Neural cell (in vitro differentiated cells): ENCODE measurements around the gene TMEM132A. TPM values are rescaled to one million over a fixed set of nuclear protein-coding genes. Genes with fewer than 3 reads are reported as not detected.

Experiments
- H2AFZ ChIP-seq: fragments of 200-600, 300-800 bp; sonication (generic), shearing (Covaris generic); 2 replicates; pipeline ENCODE4 v1.6.0; 2014; ENCODE audit warnings: low read depth, mild to moderate bottlenecking, antibody characterized with exemption, low read length, moderate library complexity
- H3F3A ChIP-seq: fragments of 200-600 bp; shearing (Covaris generic); 2 replicates; pipeline ENCODE4 v1.6.1; 2016; ENCODE audit warnings: mild to moderate bottlenecking, moderate library complexity, mixed read lengths, antibody characterized with exemption, low read length; ENCODE audit not compliant: insufficient read depth, poor library complexity, severe bottlenecking
- H3K27ac ChIP-seq: fragments of 200-600, 300-800 bp; sonication (generic), shearing (Covaris generic); 2 replicates; pipeline ENCODE4 v1.5.1; 2014; ENCODE audit warnings: mild to moderate bottlenecking, low read length, moderate library complexity
- H3K27me3 ChIP-seq: fragments of 300-800, 200-600 bp; sonication (generic), shearing (Covaris generic); 2 replicates; pipeline ENCODE4 v1.6.0; 2014; ENCODE audit warnings: mild to moderate bottlenecking, low read depth, low read length, moderate library complexity; ENCODE audit not compliant: insufficient read depth
- H3K36me3 ChIP-seq: fragments of 300-800, 200-600 bp; sonication (generic), shearing (Covaris generic); 2 replicates; pipeline ENCODE4 v1.5.1; 2014; ENCODE audit warnings: mild to moderate bottlenecking, antibody characterized with exemption, low read length, moderate library complexity; ENCODE audit not compliant: insufficient read depth
- H3K4me2 ChIP-seq: fragments of 300-800, 200-600 bp; sonication (generic), shearing (Covaris generic); 2 replicates; pipeline ENCODE4 v1.6.0; 2014; ENCODE audit warnings: mild to moderate bottlenecking, low read length
- H3K4me3 ChIP-seq: fragments of 300-800, 200-600 bp; sonication (generic), shearing (Covaris generic); 2 replicates; pipeline ENCODE4 v1.5.1; 2014; ENCODE audit warnings: mild to moderate bottlenecking, low read length, moderate library complexity
- H3K79me2 ChIP-seq: fragments of 200-600 bp; shearing (Covaris generic); replicated peaks from 2 replicates; pipeline ENCODE4 v1.6.0; 2014; ENCODE audit warnings: mild to moderate bottlenecking, low read length, moderate library complexity; ENCODE audit not compliant: insufficient read depth
- H3K9ac ChIP-seq: fragments of 300-800, 200-600 bp; sonication (generic), shearing (Covaris generic); 2 replicates; pipeline ENCODE4 v1.6.1; 2016; ENCODE audit warnings: mild to moderate bottlenecking, low read length, mixed read lengths
- H3K9me2 ChIP-seq: fragments of 200-600 bp; shearing (Covaris generic); 2 replicates; pipeline ENCODE4 v1.6.1; 2016; ENCODE audit warnings: mild to moderate bottlenecking, low read length, mixed read lengths; ENCODE audit not compliant: insufficient read depth
- H3K9me3 ChIP-seq: fragments of 200-600, 300-800 bp; sonication (generic), shearing (Covaris generic); 2 replicates; pipeline ENCODE4 v1.6.1; 2016; ENCODE audit warnings: mild to moderate bottlenecking, mixed run types, low read length, moderate library complexity, mixed read lengths
- H4K20me1 ChIP-seq: fragments of 200-600 bp; shearing (Covaris generic); 2 replicates; pipeline ENCODE4 v1.6.1; 2016; ENCODE audit warnings: mild to moderate bottlenecking, mixed run types; ENCODE audit not compliant: insufficient read depth
- CTCF ChIP-seq: fragments of 450-650 bp; IDR thresholded peaks from 2 replicates; pipeline ENCODE4 v1.5.1; 2014; ENCODE audit warnings: antibody characterized with exemption, mild to moderate bottlenecking, moderate library complexity; ENCODE audit not compliant: poor library complexity, severe bottlenecking
- EP300 ChIP-seq: fragments of 450-650 bp; conservative IDR thresholded peaks from 2 replicates; pipeline ENCODE4 v1.6.1; 2014; ENCODE audit warnings: antibody characterized with exemption, mild to moderate bottlenecking, moderate library complexity; ENCODE audit not compliant: poor library complexity, severe bottlenecking
- EZH2 ChIP-seq: fragments of 200-600, 300-800 bp; shearing (Covaris generic), sonication (generic); IDR thresholded peaks from 2 replicates; pipeline ENCODE4 v1.6.1; 2014; ENCODE audit warnings: antibody characterized with exemption, low read length, borderline replicate concordance, mild to moderate bottlenecking; ENCODE audit not compliant: insufficient read depth, poor library complexity, severe bottlenecking
- MXI1 ChIP-seq: fragments of 450-650 bp; conservative IDR thresholded peaks from 2 replicates; pipeline ENCODE4 v1.6.1; 2014; ENCODE audit warnings: antibody characterized with exemption, mild to moderate bottlenecking; ENCODE audit not compliant: poor library complexity, severe bottlenecking
- POLR2AphosphoS5 ChIP-seq: IDR thresholded peaks from 2 replicates; pipeline ENCODE4 v1.6.1; 2012
- RAD21 ChIP-seq: fragments of 450-650 bp; conservative IDR thresholded peaks from 2 replicates; pipeline ENCODE4 v1.6.1; 2014; ENCODE audit warnings: antibody characterized with exemption, mild to moderate bottlenecking, moderate library complexity
- SMC3 ChIP-seq: fragments of 450-650 bp; conservative IDR thresholded peaks from 2 replicates; pipeline ENCODE4 v1.6.1; 2014; ENCODE audit warnings: antibody characterized with exemption, mild to moderate bottlenecking, moderate library complexity; ENCODE audit not compliant: poor library complexity
- TAF1 ChIP-seq: IDR thresholded peaks from 2 replicates; pipeline ENCODE4 v1.6.1; 2012; ENCODE audit warnings: low read depth
- polyA plus RNA-seq: library from polyadenylated mRNA; depleted of rRNA; stranded (reverse); fragments of >200 nt; gene quantifications from 2 replicates; pipeline ENCODE4 v1.2.3, GENCODE V29; 2014

Gene TMEM132A
- polyA plus RNA-seq, 1 donor from 2014 or later: 215 TPM

GRCh38 chr11:60935676-60936442 lies 11.6 kb downstream of the TMEM132A start:
- Histone ChIP-seq H3K4me3 (no peak overlapping the region), H3K9me3 (no peaks in the 10 kb centered on the region), H3K9ac (no peak overlapping the region), H3K4me2 (no peak overlapping the region), H3K27me3 (no peaks in the 10 kb centered on the region), H2AFZ (no peak overlapping the region), H3K9me2 (no peaks in the 10 kb centered on the region), H3K27ac (no peak overlapping the region), H3F3A (no peaks in the 10 kb centered on the region), H3K36me3 (no peaks in the 10 kb centered on the region), H4K20me1 (no peaks in the 10 kb centered on the region), H3K79me2 (no peaks in the 10 kb centered on the region)
- TF ChIP-seq RAD21 (no peak), MXI1 (no peak), TAF1 (no peak), SMC3 (no peak), EP300 (no peak), EZH2 (no peak), CTCF (no peak)

GRCh38 chr11:60936467-60937143 lies 12.3 kb downstream of the TMEM132A start:
- Histone ChIP-seq H3K4me2 (no peak overlapping the region), H3K27me3 (no peaks in the 10 kb centered on the region), H3K9ac (no peak overlapping the region), H3F3A (no peaks in the 10 kb centered on the region), H3K9me2 (no peaks in the 10 kb centered on the region), H3K36me3 (no peaks in the 10 kb centered on the region), H3K9me3 (no peaks in the 10 kb centered on the region), H3K79me2 (no peaks in the 10 kb centered on the region), H3K4me3 (no peak overlapping the region), H2AFZ (no peak overlapping the region), H4K20me1 (no peaks in the 10 kb centered on the region), H3K27ac (no peak overlapping the region)
- TF ChIP-seq MXI1: no peak

- Histone ChIP-seq H3K27me3 (no peaks in the 10 kb centered on the region), H3K79me2 (no peaks in the 10 kb centered on the region), H3K36me3 (no peaks in the 10 kb centered on the region), H3K9me3 (no peaks in the 10 kb centered on the region), H3K4me2 (no peak overlapping the region), H3K9me2 (no peaks in the 10 kb centered on the region), H3F3A (no peaks in the 10 kb centered on the region), H3K27ac (no peak overlapping the region), H3K9ac (no peak overlapping the region), H3K4me3 (no peak overlapping the region), H2AFZ (no peak overlapping the region), H4K20me1 (no peaks in the 10 kb centered on the region)
- TF ChIP-seq RAD21: no peak
- no peak for TF ChIP-seq EP300
- TF ChIP-seq EZH2: no peak
- TF ChIP-seq TAF1: no peak
- no peak for TF ChIP-seq CTCF
- no peak for TF ChIP-seq POLR2AphosphoS5
- TF ChIP-seq SMC3: no peak
Observed at GRCh38 chr11:60937144-60937527, 12.9 kb downstream of the TMEM132A start.
